GM06990 (cell line): Measurements from ENCODE around the gene PLPPR5.
"Not testable (repeated sequence)": the region's sequence is repeated elsewhere in the genome, so short reads cannot be mapped to it uniquely, and the experiment has no call there.

Experiments used
- DNase-seq: peaks from one replicate; pipeline ENCODE4 v3.0.0-alpha.2; 2011; ENCODE audit not compliant: insufficient read length; ENCODE audit errors: extremely low read depth
- H3K27me3 ChIP-seq: replicated peaks from 2 replicates; pipeline ENCODE4 v1.6.0; 2011; ENCODE audit warnings: low read length; ENCODE audit not compliant: control insufficient read depth, insufficient read depth
- H3K36me3 ChIP-seq: 2 replicates; pipeline ENCODE4 v1.5.1; 2011; ENCODE audit warnings: low read length; ENCODE audit not compliant: control insufficient read depth, insufficient read depth
- H3K4me3 ChIP-seq: replicated peaks from 2 replicates; pipeline ENCODE4 v1.5.1; 2011; ENCODE audit warnings: low read depth, mild to moderate bottlenecking, control low read depth, low read length
- CTCF ChIP-seq: IDR thresholded peaks from 2 replicates; pipeline ENCODE4 v1.5.1; 2011; ENCODE audit warnings: low read length, control low read depth, mild to moderate bottlenecking, inconsistent platforms; ENCODE audit not compliant: insufficient read depth, poor library complexity, severe bottlenecking

The PLPPR5 gene

GRCh38 chr1:99004861-99005442, at the start of gene PLPPR5:
PLPPR5 (minus strand) TSS chr1:99004861; CDS start chr1:99004671, 190 bp downstream.
- DNase-seq, result no peak
- Histone ChIP-seq H3K36me3 (no peaks in the 10 kb centered on the region), H3K27me3 (no peaks in the 10 kb centered on the region; the same call in none of the 2 replicates), H3K4me3 (no peak within 1 kb of the TSS)
- no peak for TF ChIP-seq CTCF

GRCh38 chr1:99051611-99052283, 47.1 kb upstream of the PLPPR5 start:
- no peaks in the 10 kb centered on the region for H3K36me3 ChIP-seq
- TF ChIP-seq CTCF, result no peak
- no peaks in the 10 kb centered on the region for H3K27me3 ChIP-seq
- H3K4me3 ChIP-seq, result no peak overlapping the region
- DNase-seq, result no peak

- H3K27me3 ChIP-seq, result no peaks in the 10 kb centered on the region
- no peak for DNase-seq
- no peak overlapping the region for H3K4me3 ChIP-seq
- no peaks in the 10 kb centered on the region for H3K36me3 ChIP-seq
- no peak for TF ChIP-seq CTCF
Observed at GRCh38 chr1:99049745-99050144, 45.1 kb upstream of the PLPPR5 start.

GRCh38 chr1:99036746-99037145, 32.1 kb upstream of the PLPPR5 start:
- H3K36me3 ChIP-seq, H3K27me3 ChIP-seq, H3K4me3 ChIP-seq, DNase-seq: not testable (repeated sequence)

GRCh38 chr1:99018313-99018712, 13.7 kb upstream of the PLPPR5 start:
- Histone ChIP-seq H3K27me3 (no peaks in the 10 kb centered on the region), H3K36me3 (no peaks in the 10 kb centered on the region), H3K4me3 (no peak overlapping the region)
- no peak for TF ChIP-seq CTCF
- no peak for DNase-seq

- H3K27me3 ChIP-seq, result no peaks in the 10 kb centered on the region
- no peak for DNase-seq
- TF ChIP-seq CTCF, result no peak
- no peaks in the 10 kb centered on the region for H3K36me3 ChIP-seq
- H3K4me3 ChIP-seq, result no peak overlapping the region
Observed at GRCh38 chr1:99017655-99018054, 13.0 kb upstream of the PLPPR5 start.
